Heart left ventricle (tissue), 13 donors: ENCODE results near the gene PRSS36.

Source experiments
- POLR2A ChIP-seq, 2 donors: fragments of 450-650 bp; IDR thresholded peaks; one replicate each; pipeline ENCODE4 v1.6.1; 2017; ENCODE audit warnings: antibody characterized with exemption in 2 of 2, mild to moderate bottlenecking in 2 of 2, moderate library complexity in 2 of 2
- TF ChIP-seq, protein P1 (sequence below), 12 donors: fragments of 200-600 bp; sonication (generic) in 4 of 12; IDR thresholded peaks; one replicate each; pipeline versions ENCODE4 v1.5.0 to v1.8.0; 2018 to 2022; ENCODE audit warnings: antibody characterized with exemption in 12 of 12, mild to moderate bottlenecking in 5 of 12
- donor health status: ischemic (EF 13 %, LVEDD 7.1; RV severe dilation, severe dysfunction).
- donor health status: DM: no; HTN: yes; CAD: no.
- donor health status: DM: no; HTN: no; CAD: no.
- donor health status: ischemic (EF 25% LVEDD 6.9; RV normal size, moderate dysfunction).
- donor health status: ischemic (EF 25% LVEDD 5.7; RV mildly dilated, moderate dysfunction).
- donor health status: ischemic (EF 35%, LVEDD 5.7; RV mildly dilated, moderate dysfunction).
- donor health status: nonischemic (EF 11% LVEDD 7.7; RV severe dilation, severe dysfunction).
- donor health status: DM: yes; HTN: yes; CAD: no.
- donor health status: PGD.
- donor health status: ischemic (EF 29% LVEDD 5.4; RV normal size, mild dysfunction).
- donor health status: nonischemic (EF 23%, LVEDD 6.1; RV moderate dilation, normal function).

DNA sequence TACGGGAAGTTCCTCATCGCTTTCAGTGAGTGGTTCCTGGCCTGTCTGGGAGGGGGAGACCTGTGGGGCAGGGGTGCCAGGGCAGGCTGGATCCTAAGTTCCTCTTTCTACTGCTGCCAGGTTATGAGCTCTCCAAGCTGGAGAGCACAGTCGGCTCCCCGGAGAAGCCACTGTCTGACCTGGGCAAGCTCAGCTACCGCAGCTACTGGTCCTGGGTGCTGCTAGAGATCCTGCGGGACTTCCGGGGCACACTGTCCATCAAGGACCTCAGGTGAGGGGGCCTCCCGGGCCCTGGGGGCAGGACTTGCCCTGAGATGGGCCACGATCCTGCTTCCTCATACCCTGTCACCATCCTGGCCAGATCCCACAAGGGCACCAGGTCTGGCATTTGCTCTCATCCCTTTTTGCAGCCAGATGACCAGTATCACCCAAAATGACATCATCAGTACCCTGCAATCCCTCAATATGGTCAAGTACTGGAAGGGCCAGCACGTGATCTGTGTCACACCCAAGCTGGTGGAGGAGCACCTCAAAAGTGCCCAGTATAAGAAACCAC lies 19.5 kb downstream of the PRSS36 start:
- TF ChIP-seq, protein P1, sequence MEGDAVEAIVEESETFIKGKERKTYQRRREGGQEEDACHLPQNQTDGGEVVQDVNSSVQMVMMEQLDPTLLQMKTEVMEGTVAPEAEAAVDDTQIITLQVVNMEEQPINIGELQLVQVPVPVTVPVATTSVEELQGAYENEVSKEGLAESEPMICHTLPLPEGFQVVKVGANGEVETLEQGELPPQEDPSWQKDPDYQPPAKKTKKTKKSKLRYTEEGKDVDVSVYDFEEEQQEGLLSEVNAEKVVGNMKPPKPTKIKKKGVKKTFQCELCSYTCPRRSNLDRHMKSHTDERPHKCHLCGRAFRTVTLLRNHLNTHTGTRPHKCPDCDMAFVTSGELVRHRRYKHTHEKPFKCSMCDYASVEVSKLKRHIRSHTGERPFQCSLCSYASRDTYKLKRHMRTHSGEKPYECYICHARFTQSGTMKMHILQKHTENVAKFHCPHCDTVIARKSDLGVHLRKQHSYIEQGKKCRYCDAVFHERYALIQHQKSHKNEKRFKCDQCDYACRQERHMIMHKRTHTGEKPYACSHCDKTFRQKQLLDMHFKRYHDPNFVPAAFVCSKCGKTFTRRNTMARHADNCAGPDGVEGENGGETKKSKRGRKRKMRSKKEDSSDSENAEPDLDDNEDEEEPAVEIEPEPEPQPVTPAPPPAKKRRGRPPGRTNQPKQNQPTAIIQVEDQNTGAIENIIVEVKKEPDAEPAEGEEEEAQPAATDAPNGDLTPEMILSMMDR (IDR thresholded peaks at IDR 0.05) = no peak
- no peak for TF ChIP-seq POLR2A (IDR thresholded peaks at IDR 0.05)
